ENCODE data around the gene ATP7A. TPM values are rescaled to one million over a fixed set of nuclear protein-coding genes. Genes with fewer than 3 reads are reported as not detected.

Gene ATP7A
- total and polyA plus RNA-seq, 9 of the 15 experiments (the other 6 are each of a cell fraction or from before 2014, with no cell fraction given), result 7.8 to 22.7 (median 11.6) TPM

DNA sequence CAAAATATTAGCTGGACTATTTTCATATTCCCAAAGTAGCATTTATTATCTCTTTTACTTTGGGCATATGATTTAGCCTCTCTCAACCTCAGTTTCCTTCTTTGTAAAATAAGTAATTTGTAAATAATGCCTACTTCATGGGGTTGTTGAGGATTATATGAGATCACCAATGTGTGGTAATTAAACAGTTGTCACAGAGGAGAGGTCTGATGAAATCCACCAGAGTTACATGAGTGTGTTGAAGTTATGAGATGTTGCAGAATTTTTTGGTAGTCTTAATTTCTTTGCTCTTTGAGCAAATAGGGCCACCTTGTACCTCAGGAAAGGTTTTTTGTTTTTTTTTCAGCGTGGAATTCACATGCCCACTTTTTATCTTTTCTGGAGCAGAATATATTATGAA lies 9.8 kb upstream of the ATP7A start:
- H3K9ac ChIP-seq (ENCODE audit: insufficient read depth in 1 of 2, low read depth in 2 of 2, low read length in 2 of 2), result peak overlapping the region in 1 of 2 experiments; percentile 99; a peak in 3 of 4 replicates
- no peaks in the 10 kb centered on the region for H4K20me1 ChIP-seq (replicated peaks; ENCODE audit: control insufficient read depth, insufficient read depth, low read length)
- peaks cover 40% of the 10 kb centered on the region for H3K79me2 ChIP-seq (ENCODE audit: control insufficient read depth, insufficient read depth, low read length)
- H3K4me2 ChIP-seq (ENCODE audit: insufficient read depth, low read length), result peak overlapping the region; percentile 92
- ChIA-PET POLR2A (interaction anchor here (3.4 kb wide), 1 partner anchor 10 kb away, joined by 18 read pairs; the partner anchor contains the start of gene ATP7A), CTCF (ENCODE audit: low intra/inter-chr PET ratio) (no interaction called here)
- no peak for FAIRE-seq
- H3K27ac ChIP-seq (ENCODE audit: extremely low read depth, low read depth, low read length), result peak overlapping the region; percentile 99
- 25% methylated on average over 1 of the region's 1 CpG for WGBS (ENCODE audit: insufficient coverage, low coverage, missing lambda C conversion rate)
- ATAC-seq, result no peak
- TF ChIP-seq, protein P1, sequence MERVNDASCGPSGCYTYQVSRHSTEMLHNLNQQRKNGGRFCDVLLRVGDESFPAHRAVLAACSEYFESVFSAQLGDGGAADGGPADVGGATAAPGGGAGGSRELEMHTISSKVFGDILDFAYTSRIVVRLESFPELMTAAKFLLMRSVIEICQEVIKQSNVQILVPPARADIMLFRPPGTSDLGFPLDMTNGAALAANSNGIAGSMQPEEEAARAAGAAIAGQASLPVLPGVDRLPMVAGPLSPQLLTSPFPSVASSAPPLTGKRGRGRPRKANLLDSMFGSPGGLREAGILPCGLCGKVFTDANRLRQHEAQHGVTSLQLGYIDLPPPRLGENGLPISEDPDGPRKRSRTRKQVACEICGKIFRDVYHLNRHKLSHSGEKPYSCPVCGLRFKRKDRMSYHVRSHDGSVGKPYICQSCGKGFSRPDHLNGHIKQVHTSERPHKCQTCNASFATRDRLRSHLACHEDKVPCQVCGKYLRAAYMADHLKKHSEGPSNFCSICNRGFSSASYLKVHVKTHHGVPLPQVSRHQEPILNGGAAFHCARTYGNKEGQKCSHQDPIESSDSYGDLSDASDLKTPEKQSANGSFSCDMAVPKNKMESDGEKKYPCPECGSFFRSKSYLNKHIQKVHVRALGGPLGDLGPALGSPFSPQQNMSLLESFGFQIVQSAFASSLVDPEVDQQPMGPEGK (CRISPR knock-in tag; IDR thresholded peaks at IDR 0.05; ENCODE audit: borderline replicate concordance), result no peak
- TF ChIP-seq SIRT6 (IDR thresholded peaks at IDR 0.05; ENCODE audit: low read depth, low read length) (no peak), CEBPG (CRISPR knock-in tag; IDR thresholded peaks at IDR 0.05) (no peak), CEBPG (tag; conservative IDR thresholded peaks at IDR 0.05 in 1 of 2, IDR thresholded peaks at IDR 0.05 in 1 of 2) (0 out of 4 replicates have a peak, but pooled peaks of 1 of the 2 experiments have one; percentile 22), NCOA4 (IDR thresholded peaks at IDR 0.05; ENCODE audit: partially characterized antibody) (no peak), LEF1 (IDR thresholded peaks at IDR 0.05) (no peak)
- TF ChIP-seq, protein P2, sequence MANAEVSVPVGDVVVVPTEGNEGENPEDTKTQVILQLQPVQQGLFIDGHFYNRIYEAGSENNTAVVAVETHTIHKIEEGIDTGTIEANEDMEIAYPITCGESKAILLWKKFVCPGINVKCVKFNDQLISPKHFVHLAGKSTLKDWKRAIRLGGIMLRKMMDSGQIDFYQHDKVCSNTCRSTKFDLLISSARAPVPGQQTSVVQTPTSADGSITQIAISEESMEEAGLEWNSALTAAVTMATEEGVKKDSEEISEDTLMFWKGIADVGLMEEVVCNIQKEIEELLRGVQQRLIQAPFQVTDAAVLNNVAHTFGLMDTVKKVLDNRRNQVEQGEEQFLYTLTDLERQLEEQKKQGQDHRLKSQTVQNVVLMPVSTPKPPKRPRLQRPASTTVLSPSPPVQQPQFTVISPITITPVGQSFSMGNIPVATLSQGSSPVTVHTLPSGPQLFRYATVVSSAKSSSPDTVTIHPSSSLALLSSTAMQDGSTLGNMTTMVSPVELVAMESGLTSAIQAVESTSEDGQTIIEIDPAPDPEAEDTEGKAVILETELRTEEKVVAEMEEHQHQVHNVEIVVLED (CRISPR knock-in tag; IDR thresholded peaks at IDR 0.05), result no peak
- H3K4me3 ChIP-seq, result peak overlapping the region; percentile 74
- in situ Hi-C loops (cut with MboI) (loop anchor here (10.0 kb wide), 1 partner anchor 124 kb away; no protein-coding TSS in a partner anchor), intact Hi-C loops (cut with micrococcal nuclease) (no loop called here)
- no peaks in the 10 kb centered on the region for H3K9me1 ChIP-seq (ENCODE audit: control insufficient read depth, insufficient read depth, low read length)
- peaks cover 3% of the 10 kb centered on the region; the same call in 1 of the 2 replicates for H3K9me3 ChIP-seq (replicated peaks; ENCODE audit: control insufficient read depth, insufficient read depth, low read depth, low read length)
- H2AFZ ChIP-seq (ENCODE audit: low read depth, low read length), result no peak overlapping the region
- no peak for DNase-seq (ENCODE audit: extremely low read depth in 1 of 4, low spot score in 3 of 4)
- no peaks in the 10 kb centered on the region for H3K27me3 ChIP-seq (ENCODE audit: control insufficient read depth in 2 of 2, insufficient read depth in 2 of 2, low read length in 2 of 2)
- H3K4me1 ChIP-seq (replicated peaks in 1 of 2; ENCODE audit: control insufficient read depth in 2 of 2, insufficient read depth in 2 of 2, low read length in 2 of 2), result peaks cover 2 to 3% of the 10 kb centered on the region in 2 experiments; a peak in 2 of 5 replicates
- H3K36me3 ChIP-seq (ENCODE audit: control insufficient read depth, insufficient read depth, low read length), result peaks cover 48% of the 10 kb centered on the region
- BruUV-seq (replicated peaks), result no TSS peak

Measured in K562 (cell line).